MM.1S (cell line): ENCODE measurements around the gene MTARC2.

ENCODE experiments used
- EZH2 ChIP-seq: fragments of 300-600 bp; sonication (generic); optimal IDR thresholded peaks from 2 replicates; pipeline ENCODE3; 2017; ENCODE audit warnings: low read depth, mild to moderate bottlenecking, antibody characterized with exemption, low read length, mixed read lengths
- EZH2phosphoT487 ChIP-seq: fragments of 300-600 bp; sonication (generic); IDR thresholded peaks from 2 replicates; pipeline ENCODE4 v1.6.1; 2018; ENCODE audit warnings: antibody characterized with exemption, low read length

GRCh38 chr1:220812308-220812707 lies 64.2 kb downstream of the MTARC2 start:
- no peak for TF ChIP-seq EZH2phosphoT487
- no peak for TF ChIP-seq EZH2
